ENCODE measurements around the gene CCSER2.
"Not testable (repeated sequence)": the region's sequence is repeated elsewhere in the genome, so short reads cannot be mapped to it uniquely, and the experiment has no call there.

Gene CCSER2

GRCh38 chr10:84347575-84348002 lies 19.2 kb downstream of the CCSER2 start:
- DNase-seq (ENCODE audit: low spot score) = not testable (repeated sequence)

- peak; percentile 71 for DNase-seq (ENCODE audit: low spot score)
Measured at GRCh38 chr10:84348447-84348846, 20.1 kb downstream of the CCSER2 start.

- peak; percentile 45 for DNase-seq (ENCODE audit: low spot score)
Measured at GRCh38 chr10:84348860-84349259, 20.5 kb downstream of the CCSER2 start.

- peak; percentile 61 for DNase-seq (ENCODE audit: low spot score)
Measured at GRCh38 chr10:84352251-84352842, 24.0 kb downstream of the CCSER2 start.

- no peak for DNase-seq (ENCODE audit: low spot score)
Measured at GRCh38 chr10:84353052-84353803, 24.8 kb downstream of the CCSER2 start.

GRCh38 chr10:84354623-84355022 lies 26.2 kb downstream of the CCSER2 start:
- no peak for DNase-seq (ENCODE audit: low spot score)

- DNase-seq (ENCODE audit: low spot score) = no peak
Measured at GRCh38 chr10:84355106-84355505, 26.7 kb downstream of the CCSER2 start.

- no peak for DNase-seq (ENCODE audit: low spot score)
Measured at GRCh38 chr10:84356928-84357327, 28.5 kb downstream of the CCSER2 start.

- DNase-seq (ENCODE audit: low spot score) = no peak
Measured at GRCh38 chr10:84358743-84359142, 30.4 kb downstream of the CCSER2 start.

GRCh38 chr10:84360637-84361365 lies 32.4 kb downstream of the CCSER2 start:
- DNase-seq (ENCODE audit: low spot score) = peak; percentile 33

GRCh38 chr10:84365335-84365881 lies 37.0 kb downstream of the CCSER2 start:
- DNase-seq (ENCODE audit: low spot score) = no peak

GRCh38 chr10:84366041-84366440 lies 37.7 kb downstream of the CCSER2 start:
- no peak for DNase-seq (ENCODE audit: low spot score)

- no peak for DNase-seq (ENCODE audit: low spot score)
Measured at GRCh38 chr10:84367256-84367655, 38.9 kb downstream of the CCSER2 start.

GRCh38 chr10:84368828-84369227 lies 40.4 kb downstream of the CCSER2 start:
- no peak for DNase-seq (ENCODE audit: low spot score)

GRCh38 chr10:84370283-84370682 lies 41.9 kb downstream of the CCSER2 start:
- DNase-seq (ENCODE audit: low spot score) = no peak

- DNase-seq (ENCODE audit: low spot score) = no peak
Measured at GRCh38 chr10:84371944-84372343, 43.6 kb downstream of the CCSER2 start.

- no peak for DNase-seq (ENCODE audit: low spot score)
Measured at GRCh38 chr10:84373000-84373399, 44.6 kb downstream of the CCSER2 start.

GRCh38 chr10:84374455-84374854 lies 46.1 kb downstream of the CCSER2 start:
- no peak for DNase-seq (ENCODE audit: low spot score)

GRCh38 chr10:84375011-84375410 lies 46.6 kb downstream of the CCSER2 start:
- peak; percentile 22 for DNase-seq (ENCODE audit: low spot score)

- DNase-seq (ENCODE audit: low spot score) = no peak
Measured at GRCh38 chr10:84375881-84376280, 47.5 kb downstream of the CCSER2 start.

GRCh38 chr10:84388148-84388547 lies 59.8 kb downstream of the CCSER2 start:
- DNase-seq (ENCODE audit: low spot score) = no peak

- no peak for DNase-seq (ENCODE audit: low spot score)
Measured at GRCh38 chr10:84390364-84390763, 62.0 kb downstream of the CCSER2 start.

- DNase-seq (ENCODE audit: low spot score) = no peak
Measured at GRCh38 chr10:84391326-84391725, 62.9 kb downstream of the CCSER2 start.
